GM23338 (cell line): Measurements from ENCODE around the gene DAAM1. TPM values are rescaled to one million over a fixed set of nuclear protein-coding genes. Genes with fewer than 3 reads are reported as not detected.

Source experiments
- ATAC-seq: fragments of 200-7000 bp; cut with Tn5 transposase; 3 replicates; pipeline ENCODE4 v1.9.1; 2020
- DNase-seq: peaks from one replicate; pipeline ENCODE4 v3.0.0-alpha.2; 2015; ENCODE audit warnings: low spot score
- H2AFZ ChIP-seq: fragments of 200-600 bp; sonication (generic); 2 replicates; pipeline ENCODE4 v1.8.0; 2016; ENCODE audit warnings: antibody characterized with exemption, mild to moderate bottlenecking, moderate library complexity
- H3F3A ChIP-seq: fragments of 200-600 bp; sonication (generic); replicated peaks from 2 replicates; pipeline ENCODE4 v1.8.0; 2017; ENCODE audit warnings: antibody characterized with exemption, mixed run types, low read depth
- H3K27ac ChIP-seq: fragments of 200-600 bp; sonication (generic); 2 replicates; pipeline ENCODE4 v1.6.1; 2016; ENCODE audit warnings: low read depth
- H3K27me3 ChIP-seq: fragments of 200-600 bp; sonication (generic); 2 replicates; pipeline ENCODE4 v1.8.0; 2016; ENCODE audit warnings: mild to moderate bottlenecking, mixed run types, moderate library complexity; ENCODE audit not compliant: insufficient read depth
- H3K36me3 ChIP-seq: fragments of 200-600 bp; sonication (generic); 2 replicates; pipeline ENCODE4 v1.8.0; 2016; ENCODE audit warnings: mild to moderate bottlenecking; ENCODE audit not compliant: insufficient read depth
- H3K4me1 ChIP-seq: fragments of 200-600 bp; sonication (generic); 2 replicates; pipeline ENCODE4 v1.8.0; 2016; ENCODE audit warnings: mild to moderate bottlenecking, moderate library complexity; ENCODE audit not compliant: insufficient read depth
- H3K4me2 ChIP-seq: fragments of 200-600 bp; sonication (generic); 2 replicates; pipeline ENCODE4 v1.7.1; 2017; ENCODE audit warnings: mixed run types
- H3K4me3 ChIP-seq: fragments of 200-600 bp; sonication (generic); 2 replicates; pipeline ENCODE4 v1.6.1; 2016; ENCODE audit warnings: mixed run types
- H3K79me2 ChIP-seq: fragments of 200-600 bp; sonication (generic); replicated peaks from 2 replicates; pipeline ENCODE4 v1.8.0; 2017; ENCODE audit warnings: mild to moderate bottlenecking; ENCODE audit not compliant: insufficient read depth
- H3K9me2 ChIP-seq: fragments of 200-600 bp; sonication (generic); 2 replicates; pipeline ENCODE4 v1.8.0; 2017; ENCODE audit not compliant: insufficient read depth
- H4K20me1 ChIP-seq: fragments of 200-600 bp; sonication (generic); replicated peaks from 2 replicates; pipeline ENCODE4 v1.8.0; 2017; ENCODE audit warnings: mild to moderate bottlenecking; ENCODE audit not compliant: insufficient read depth
- H3K27ac Mint-ChIP-seq: 2 replicates; pipeline ENCODE4 v1.8.0; 2020; ENCODE audit warnings: inconsistent platforms, mild to moderate bottlenecking, moderate library complexity, mixed read lengths
- H3K27me3 Mint-ChIP-seq: 3 replicates; pipeline ENCODE4 v1.8.0; 2022; ENCODE audit warnings: low read depth, mild to moderate bottlenecking, moderate library complexity, mixed read lengths, inconsistent platforms; ENCODE audit not compliant: insufficient read depth, poor library complexity
- H3K36me3 Mint-ChIP-seq: 3 replicates; pipeline ENCODE4 v1.8.0; 2021; ENCODE audit warnings: low read depth, mild to moderate bottlenecking, inconsistent platforms, moderate library complexity, mixed read lengths
- H3K4me1 Mint-ChIP-seq: 3 replicates; pipeline ENCODE4 v1.8.0; 2020; ENCODE audit warnings: mild to moderate bottlenecking, inconsistent platforms, mixed read lengths
- H3K4me3 Mint-ChIP-seq: 3 replicates; pipeline ENCODE4 v1.8.0; 2021; ENCODE audit warnings: moderate library complexity, mild to moderate bottlenecking, inconsistent platforms, mixed read lengths
- H3K9me3 Mint-ChIP-seq: 3 replicates; pipeline ENCODE4 v1.8.0; 2020; ENCODE audit warnings: moderate library complexity, mild to moderate bottlenecking, inconsistent platforms, mixed read lengths
- CREB1 ChIP-seq: fragments of 250-450 bp; sonication (Bioruptor Pico); IDR thresholded peaks from 2 replicates; pipeline ENCODE4 v1.5.0; 2020; ENCODE audit warnings: low read depth, mild to moderate bottlenecking, moderate library complexity
- CTCF ChIP-seq, 2 experiments: fragments of 200-600 bp in 1 of 2; sonication (generic) in 1 of 2; conservative IDR thresholded peaks; 2 replicates each; pipeline versions ENCODE4 v1.5.1 to v1.6.1; 2016 to 2017; ENCODE audit warnings: antibody characterized with exemption in 2 of 2, low read depth in 2 of 2, mild to moderate bottlenecking in 2 of 2, moderate library complexity in 1 of 2
- ETS1 ChIP-seq: IDR thresholded peaks from 2 replicates; pipeline ENCODE4 v1.6.1; 2016; ENCODE audit warnings: antibody characterized with exemption
- EZH2 ChIP-seq: fragments of 200-600 bp; sonication (generic); IDR thresholded peaks from one replicate; pipeline ENCODE4 v1.8.0; 2017; ENCODE audit warnings: antibody characterized with exemption, mild to moderate bottlenecking, low read depth; ENCODE audit not compliant: unreplicated experiment
- EZH2phosphoT487 ChIP-seq: fragments of 200-600 bp; sonication (generic); IDR thresholded peaks from one replicate; pipeline ENCODE4 v1.8.1; 2018; ENCODE audit warnings: antibody characterized with exemption; ENCODE audit not compliant: unreplicated experiment
- JUNB ChIP-seq: IDR thresholded peaks from one replicate; pipeline ENCODE4 v1.6.1; 2016; ENCODE audit warnings: antibody characterized with exemption; ENCODE audit not compliant: unreplicated experiment
- NANOG ChIP-seq: IDR thresholded peaks from 2 replicates; pipeline ENCODE4 v1.6.1; 2016; ENCODE audit warnings: antibody characterized with exemption, borderline replicate concordance
- POLR2AphosphoS5 ChIP-seq: IDR thresholded peaks from 2 replicates; pipeline ENCODE4 v1.6.1; 2016; ENCODE audit warnings: antibody characterized with exemption, low read depth
- STAT1 ChIP-seq: IDR thresholded peaks from one replicate; pipeline ENCODE4 v1.6.1; 2016; ENCODE audit warnings: antibody characterized with exemption; ENCODE audit not compliant: unreplicated experiment
- ZNF114 ChIP-seq: fragments of 250-450 bp; sonication (Bioruptor Pico); IDR thresholded peaks from 2 replicates; pipeline ENCODE4 v1.5.0; 2020; ENCODE audit warnings: mild to moderate bottlenecking, moderate library complexity
- ZNF331 ChIP-seq: fragments of 250-450 bp; sonication (Bioruptor Pico); IDR thresholded peaks from 2 replicates; pipeline ENCODE4 v1.5.0; 2020; ENCODE audit warnings: low read depth, mild to moderate bottlenecking, moderate library complexity
- polyA plus RNA-seq: library from polyadenylated mRNA; unstranded; fragments of >200 nt; fragmentation: Nextera tagmentation; extraction: Ambion mirVana; gene quantifications from 2 replicates; pipeline ENCODE4 v1.2.1, GENCODE V29; 2016
- total RNA-seq: library from RNA; depleted of rRNA; stranded (reverse); fragments of >200 nt; shearing (Covaris generic); gene quantifications from 2 replicates; pipeline ENCODE4 v1.2.3, GENCODE V29; 2014
- TF ChIP-seq, protein P1 (sequence below): fragments of 250-450 bp; sonication (Bioruptor Pico); IDR thresholded peaks from 2 replicates; pipeline ENCODE4 v1.5.0; 2020; ENCODE audit warnings: mild to moderate bottlenecking, moderate library complexity
- TF ChIP-seq, protein P2 (sequence below): IDR thresholded peaks from one replicate; pipeline ENCODE4 v1.6.1; 2018; ENCODE audit warnings: antibody characterized with exemption; ENCODE audit not compliant: unreplicated experiment

DAAM1 gene
- total and polyA plus RNA-seq, 2 experiments from 2014 or later: 36.3 to 42.1 TPM

GRCh38 chr14:59184396-59184795 lies 4.1 kb upstream of the DAAM1 start:
- no peaks in the 10 kb centered on the region; the same call in 2 of the 3 replicates for H3K9me3 Mint-ChIP-seq
- H3K4me1 Mint-ChIP-seq: peaks cover 11% of the 10 kb centered on the region; the same call in 2 of the 3 replicates
- Histone ChIP-seq H4K20me1 (no peaks in the 10 kb centered on the region), H3K4me3 (no peak overlapping the region), H3K9me2 (0 out of 2 replicates have a peak, but pooled peaks cover 3% of the 10 kb centered on the region), H3F3A (no peaks in the 10 kb centered on the region), H2AFZ (no peak overlapping the region), H3K79me2 (no peaks in the 10 kb centered on the region), H3K4me2 (no peak overlapping the region), H3K36me3 (no peaks in the 10 kb centered on the region), H3K27me3 (peaks cover 20% of the 10 kb centered on the region), H3K27ac (no peak overlapping the region), H3K4me1 (peaks cover 8% of the 10 kb centered on the region; the same call in 1 of the 2 replicates)
- peaks cover 2% of the 10 kb centered on the region for H3K27me3 Mint-ChIP-seq
- H3K27ac Mint-ChIP-seq: no peak overlapping the region
- DNase-seq (no peak), ATAC-seq (no peak)
- TF ChIP-seq EZH2phosphoT487 (no peak), POLR2AphosphoS5 (no peak), CTCF (conservative IDR thresholded peaks at IDR 0.05; ENCODE audit: low read depth in 2 of 2) (no peak), NANOG (no peak), CREB1 (CRISPR knock-in tag) (no peak), ZNF114 (no peak), JUNB (no peak), STAT1 (no peak), EZH2 (no peak), ZNF331 (CRISPR knock-in tag) (no peak), ETS1 (no peak)
- TF ChIP-seq, protein P1, sequence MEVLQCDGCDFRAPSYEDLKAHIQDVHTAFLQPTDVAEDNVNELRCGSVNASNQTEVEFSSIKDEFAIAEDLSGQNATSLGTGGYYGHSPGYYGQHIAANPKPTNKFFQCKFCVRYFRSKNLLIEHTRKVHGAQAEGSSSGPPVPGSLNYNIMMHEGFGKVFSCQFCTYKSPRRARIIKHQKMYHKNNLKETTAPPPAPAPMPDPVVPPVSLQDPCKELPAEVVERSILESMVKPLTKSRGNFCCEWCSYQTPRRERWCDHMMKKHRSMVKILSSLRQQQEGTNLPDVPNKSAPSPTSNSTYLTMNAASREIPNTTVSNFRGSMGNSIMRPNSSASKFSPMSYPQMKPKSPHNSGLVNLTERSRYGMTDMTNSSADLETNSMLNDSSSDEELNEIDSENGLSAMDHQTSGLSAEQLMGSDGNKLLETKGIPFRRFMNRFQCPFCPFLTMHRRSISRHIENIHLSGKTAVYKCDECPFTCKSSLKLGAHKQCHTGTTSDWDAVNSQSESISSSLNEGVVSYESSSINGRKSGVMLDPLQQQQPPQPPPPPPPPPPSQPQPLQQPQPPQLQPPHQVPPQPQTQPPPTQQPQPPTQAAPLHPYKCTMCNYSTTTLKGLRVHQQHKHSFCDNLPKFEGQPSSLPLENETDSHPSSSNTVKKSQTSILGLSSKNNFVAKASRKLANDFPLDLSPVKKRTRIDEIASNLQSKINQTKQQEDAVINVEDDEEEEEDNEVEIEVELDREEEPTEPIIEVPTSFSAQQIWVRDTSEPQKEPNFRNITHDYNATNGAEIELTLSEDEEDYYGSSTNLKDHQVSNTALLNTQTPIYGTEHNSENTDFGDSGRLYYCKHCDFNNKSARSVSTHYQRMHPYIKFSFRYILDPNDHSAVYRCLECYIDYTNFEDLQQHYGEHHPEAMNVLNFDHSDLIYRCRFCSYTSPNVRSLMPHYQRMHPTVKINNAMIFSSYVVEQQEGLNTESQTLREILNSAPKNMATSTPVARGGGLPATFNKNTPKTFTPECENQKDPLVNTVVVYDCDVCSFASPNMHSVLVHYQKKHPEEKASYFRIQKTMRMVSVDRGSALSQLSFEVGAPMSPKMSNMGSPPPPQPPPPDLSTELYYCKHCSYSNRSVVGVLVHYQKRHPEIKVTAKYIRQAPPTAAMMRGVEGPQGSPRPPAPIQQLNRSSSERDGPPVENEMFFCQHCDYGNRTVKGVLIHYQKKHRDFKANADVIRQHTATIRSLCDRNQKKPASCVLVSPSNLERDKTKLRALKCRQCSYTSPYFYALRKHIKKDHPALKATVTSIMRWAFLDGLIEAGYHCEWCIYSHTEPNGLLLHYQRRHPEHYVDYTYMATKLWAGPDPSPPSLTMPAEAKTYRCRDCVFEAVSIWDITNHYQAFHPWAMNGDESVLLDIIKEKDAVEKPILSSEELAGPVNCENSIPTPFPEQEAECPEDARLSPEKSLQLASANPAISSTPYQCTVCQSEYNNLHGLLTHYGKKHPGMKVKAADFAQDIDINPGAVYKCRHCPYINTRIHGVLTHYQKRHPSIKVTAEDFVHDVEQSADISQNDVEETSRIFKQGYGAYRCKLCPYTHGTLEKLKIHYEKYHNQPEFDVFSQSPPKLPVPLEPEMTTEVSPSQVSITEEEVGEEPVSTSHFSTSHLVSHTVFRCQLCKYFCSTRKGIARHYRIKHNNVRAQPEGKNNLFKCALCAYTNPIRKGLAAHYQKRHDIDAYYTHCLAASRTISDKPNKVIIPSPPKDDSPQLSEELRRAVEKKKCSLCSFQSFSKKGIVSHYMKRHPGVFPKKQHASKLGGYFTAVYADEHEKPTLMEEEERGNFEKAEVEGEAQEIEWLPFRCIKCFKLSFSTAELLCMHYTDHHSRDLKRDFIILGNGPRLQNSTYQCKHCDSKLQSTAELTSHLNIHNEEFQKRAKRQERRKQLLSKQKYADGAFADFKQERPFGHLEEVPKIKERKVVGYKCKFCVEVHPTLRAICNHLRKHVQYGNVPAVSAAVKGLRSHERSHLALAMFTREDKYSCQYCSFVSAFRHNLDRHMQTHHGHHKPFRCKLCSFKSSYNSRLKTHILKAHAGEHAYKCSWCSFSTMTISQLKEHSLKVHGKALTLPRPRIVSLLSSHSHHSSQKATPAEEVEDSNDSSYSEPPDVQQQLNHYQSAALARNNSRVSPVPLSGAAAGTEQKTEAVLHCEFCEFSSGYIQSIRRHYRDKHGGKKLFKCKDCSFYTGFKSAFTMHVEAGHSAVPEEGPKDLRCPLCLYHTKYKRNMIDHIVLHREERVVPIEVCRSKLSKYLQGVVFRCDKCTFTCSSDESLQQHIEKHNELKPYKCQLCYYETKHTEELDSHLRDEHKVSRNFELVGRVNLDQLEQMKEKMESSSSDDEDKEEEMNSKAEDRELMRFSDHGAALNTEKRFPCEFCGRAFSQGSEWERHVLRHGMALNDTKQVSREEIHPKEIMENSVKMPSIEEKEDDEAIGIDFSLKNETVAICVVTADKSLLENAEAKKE: no peak
- TF ChIP-seq, protein P2, sequence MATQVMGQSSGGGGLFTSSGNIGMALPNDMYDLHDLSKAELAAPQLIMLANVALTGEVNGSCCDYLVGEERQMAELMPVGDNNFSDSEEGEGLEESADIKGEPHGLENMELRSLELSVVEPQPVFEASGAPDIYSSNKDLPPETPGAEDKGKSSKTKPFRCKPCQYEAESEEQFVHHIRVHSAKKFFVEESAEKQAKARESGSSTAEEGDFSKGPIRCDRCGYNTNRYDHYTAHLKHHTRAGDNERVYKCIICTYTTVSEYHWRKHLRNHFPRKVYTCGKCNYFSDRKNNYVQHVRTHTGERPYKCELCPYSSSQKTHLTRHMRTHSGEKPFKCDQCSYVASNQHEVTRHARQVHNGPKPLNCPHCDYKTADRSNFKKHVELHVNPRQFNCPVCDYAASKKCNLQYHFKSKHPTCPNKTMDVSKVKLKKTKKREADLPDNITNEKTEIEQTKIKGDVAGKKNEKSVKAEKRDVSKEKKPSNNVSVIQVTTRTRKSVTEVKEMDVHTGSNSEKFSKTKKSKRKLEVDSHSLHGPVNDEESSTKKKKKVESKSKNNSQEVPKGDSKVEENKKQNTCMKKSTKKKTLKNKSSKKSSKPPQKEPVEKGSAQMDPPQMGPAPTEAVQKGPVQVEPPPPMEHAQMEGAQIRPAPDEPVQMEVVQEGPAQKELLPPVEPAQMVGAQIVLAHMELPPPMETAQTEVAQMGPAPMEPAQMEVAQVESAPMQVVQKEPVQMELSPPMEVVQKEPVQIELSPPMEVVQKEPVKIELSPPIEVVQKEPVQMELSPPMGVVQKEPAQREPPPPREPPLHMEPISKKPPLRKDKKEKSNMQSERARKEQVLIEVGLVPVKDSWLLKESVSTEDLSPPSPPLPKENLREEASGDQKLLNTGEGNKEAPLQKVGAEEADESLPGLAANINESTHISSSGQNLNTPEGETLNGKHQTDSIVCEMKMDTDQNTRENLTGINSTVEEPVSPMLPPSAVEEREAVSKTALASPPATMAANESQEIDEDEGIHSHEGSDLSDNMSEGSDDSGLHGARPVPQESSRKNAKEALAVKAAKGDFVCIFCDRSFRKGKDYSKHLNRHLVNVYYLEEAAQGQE: no peak
- no peak overlapping the region for H3K4me3 Mint-ChIP-seq
- no peaks in the 10 kb centered on the region for H3K36me3 Mint-ChIP-seq
